ENCODE results near the gene KLC4. TPM values are rescaled to one million over a fixed set of nuclear protein-coding genes. Genes with fewer than 3 reads are reported as not detected.

The KLC4 gene
- total and polyA plus RNA-seq, 12 donors, result 17.9 to 43.7 (median 28.3) TPM

DNA sequence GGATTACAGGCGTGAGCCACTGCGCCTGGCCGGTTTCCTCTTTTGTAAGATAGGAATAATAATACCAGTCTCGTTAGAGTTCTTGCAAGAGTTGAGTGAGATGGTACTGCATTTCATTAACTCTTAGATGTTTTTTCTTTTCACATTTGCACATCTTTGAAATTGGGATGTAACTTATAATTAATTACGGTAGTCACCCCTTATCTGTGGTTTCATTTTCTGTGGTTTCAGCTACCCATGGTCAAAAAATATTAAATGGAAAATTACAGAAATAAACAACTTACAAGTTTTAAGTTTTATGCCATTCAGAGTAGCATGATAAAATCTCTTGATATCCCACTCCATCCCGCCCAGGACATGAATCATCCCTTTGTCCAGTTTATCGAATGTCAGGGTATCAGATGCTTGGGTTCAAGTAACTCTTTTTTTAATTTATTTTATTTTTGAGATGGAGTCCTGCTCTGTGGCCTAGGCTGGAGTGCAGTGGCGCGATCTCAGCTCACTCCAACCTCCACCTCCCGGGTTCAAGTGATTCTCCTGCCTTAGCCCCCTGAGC, 32.1 kb downstream of the KLC4 start:
- H3K9me3 ChIP-seq, result no peaks in the 10 kb centered on the region
- H3K36me3 ChIP-seq, result no peaks in the 10 kb centered on the region
- no peak overlapping the region for H3K27ac ChIP-seq
- H3K4me3 ChIP-seq, result no peak overlapping the region
- intact Hi-C loops (cut with DNase I), result loop anchor here in 1 of 10 donors (5.0 kb wide), 1 partner anchor 441 kb away; no protein-coding TSS in a partner anchor
- no peaks in the 10 kb centered on the region for H3K27me3 ChIP-seq
- DNase-seq, result no peak
- H3K4me1 ChIP-seq, result peaks cover 0 to 11% (median 0%) of the 10 kb centered on the region in 9 donors
- TF ChIP-seq, protein P1, sequence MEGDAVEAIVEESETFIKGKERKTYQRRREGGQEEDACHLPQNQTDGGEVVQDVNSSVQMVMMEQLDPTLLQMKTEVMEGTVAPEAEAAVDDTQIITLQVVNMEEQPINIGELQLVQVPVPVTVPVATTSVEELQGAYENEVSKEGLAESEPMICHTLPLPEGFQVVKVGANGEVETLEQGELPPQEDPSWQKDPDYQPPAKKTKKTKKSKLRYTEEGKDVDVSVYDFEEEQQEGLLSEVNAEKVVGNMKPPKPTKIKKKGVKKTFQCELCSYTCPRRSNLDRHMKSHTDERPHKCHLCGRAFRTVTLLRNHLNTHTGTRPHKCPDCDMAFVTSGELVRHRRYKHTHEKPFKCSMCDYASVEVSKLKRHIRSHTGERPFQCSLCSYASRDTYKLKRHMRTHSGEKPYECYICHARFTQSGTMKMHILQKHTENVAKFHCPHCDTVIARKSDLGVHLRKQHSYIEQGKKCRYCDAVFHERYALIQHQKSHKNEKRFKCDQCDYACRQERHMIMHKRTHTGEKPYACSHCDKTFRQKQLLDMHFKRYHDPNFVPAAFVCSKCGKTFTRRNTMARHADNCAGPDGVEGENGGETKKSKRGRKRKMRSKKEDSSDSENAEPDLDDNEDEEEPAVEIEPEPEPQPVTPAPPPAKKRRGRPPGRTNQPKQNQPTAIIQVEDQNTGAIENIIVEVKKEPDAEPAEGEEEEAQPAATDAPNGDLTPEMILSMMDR (IDR thresholded peaks at IDR 0.05), result no peak
- ATAC-seq, result no peak
- 86 to 88% methylated on average over 10 of the region's 10 CpGs for WGBS, 2 donors

DNA sequence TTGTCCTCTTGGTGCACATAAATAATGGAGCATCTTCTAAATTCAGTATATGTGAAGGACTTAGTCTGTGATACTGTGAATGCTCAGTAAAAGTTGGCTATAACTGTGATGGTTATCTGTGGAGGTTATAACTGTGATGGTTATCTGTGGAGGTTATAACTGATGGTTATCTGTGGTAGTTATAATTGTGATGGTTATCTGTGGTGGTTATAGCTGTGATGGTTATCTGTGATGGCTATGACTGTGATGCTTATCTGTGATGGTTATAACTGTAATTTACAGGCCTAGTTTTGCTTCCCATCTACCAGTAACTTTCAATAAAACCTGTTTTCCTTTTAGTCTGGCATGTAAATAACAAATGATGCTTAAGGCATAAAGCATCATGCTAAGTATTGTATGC, 33.2 kb downstream of the KLC4 start:
- intact Hi-C loops (cut with DNase I), result loop anchor here in 1 of 10 donors (5.0 kb wide), 1 partner anchor 440 kb away; no protein-coding TSS in a partner anchor
- ATAC-seq, result no peak
- no peak for DNase-seq
- H3K4me1 ChIP-seq, result peaks cover 0 to 21% (median 4%) of the 10 kb centered on the region in 9 donors
- H3K4me3 ChIP-seq, result no peak overlapping the region
- no peak overlapping the region for H3K27ac ChIP-seq
- no peaks in the 10 kb centered on the region for H3K27me3 ChIP-seq
- no peaks in the 10 kb centered on the region for H3K36me3 ChIP-seq
- H3K9me3 ChIP-seq, result no peaks in the 10 kb centered on the region
- TF ChIP-seq, protein P1 (IDR thresholded peaks at IDR 0.05), result no peak

DNA sequence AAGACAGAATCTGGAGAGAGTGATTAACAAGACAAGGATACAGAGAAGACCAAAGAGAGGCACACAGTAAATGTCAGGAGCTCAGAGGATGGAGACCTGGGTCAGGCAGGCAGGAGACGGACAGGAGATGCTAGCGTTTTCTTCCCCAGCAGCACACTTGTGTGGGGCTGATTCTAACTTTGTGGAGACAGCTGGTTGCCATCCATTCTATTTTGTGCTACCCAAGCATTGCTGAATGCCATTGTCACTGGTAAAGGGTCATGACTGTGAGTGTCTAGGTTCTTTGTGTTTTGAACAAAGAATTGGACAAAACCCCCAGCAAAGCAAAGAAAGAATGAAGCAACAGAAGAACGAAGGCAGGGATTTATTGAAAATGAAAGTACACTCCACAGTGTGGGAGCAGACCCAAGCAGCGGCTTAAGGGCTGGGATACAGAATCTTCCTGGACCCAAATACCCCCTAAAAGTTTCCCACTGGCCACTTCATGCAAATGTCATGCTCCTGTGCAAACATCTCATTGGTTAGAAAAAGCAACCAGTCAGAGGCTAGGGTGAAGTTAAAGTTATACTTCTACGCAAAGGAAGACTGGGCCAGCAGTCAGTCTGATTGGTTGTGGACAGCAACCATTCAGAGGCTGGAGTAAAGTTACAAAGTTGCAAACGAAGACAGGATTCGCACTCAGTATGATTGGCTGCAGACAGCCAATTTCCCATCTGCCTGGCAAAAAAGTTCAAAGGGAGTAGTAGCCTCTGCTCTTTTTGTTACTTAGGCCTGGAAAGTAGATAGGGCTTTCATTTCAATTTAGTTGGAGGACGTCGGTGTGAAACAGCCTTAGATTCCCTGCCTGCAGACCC, 34.2 kb downstream of the KLC4 start:
- 69 to 70% methylated on average over 9 of the region's 9 CpGs for WGBS, 2 donors
- Histone ChIP-seq H3K9me3 (no peaks in the 10 kb centered on the region), H3K36me3 (no peaks in the 10 kb centered on the region), H3K4me3 (peak overlapping the region in 7 of 10 donors; percentile 13 to 42 (median 37)), H3K4me1 (peaks cover 0 to 21% (median 4%) of the 10 kb centered on the region in 9 donors), H3K27ac (peak overlapping the region in 3 of 10 donors; percentile 9 to 36 (median 9)), H3K27me3 (no peaks in the 10 kb centered on the region)
- intact Hi-C loops (cut with DNase I), result loop anchor here in 1 of 10 donors (5.0 kb wide), 1 partner anchor 439 kb away; no protein-coding TSS in a partner anchor
- TF ChIP-seq, protein P1 (IDR thresholded peaks at IDR 0.05), result no peak
- DNase-seq (peak in 1 of 2 donors; percentile 21), ATAC-seq (peak in 7 of 8 donors; percentile 60 to 86 (median 80))

DNA sequence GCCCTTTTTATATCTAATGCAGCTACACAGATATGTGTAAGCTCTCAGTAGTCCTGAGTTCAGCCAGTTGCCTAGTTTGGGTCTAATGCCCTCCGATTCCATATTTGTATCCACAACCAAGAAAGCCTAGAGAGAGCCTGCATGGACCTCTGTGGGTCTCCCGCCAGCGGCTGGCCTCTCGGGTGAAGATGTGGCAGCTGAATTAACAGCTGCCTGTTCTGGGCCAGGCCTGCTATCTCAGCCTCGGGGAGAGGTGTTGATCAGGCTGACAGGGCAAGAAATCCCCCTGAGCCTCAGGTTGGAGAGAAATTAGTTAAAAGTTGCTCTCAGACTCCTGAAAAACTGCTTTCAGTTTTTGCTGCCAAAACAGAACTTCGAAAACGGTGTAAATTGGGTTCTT, 36.5 kb downstream of the KLC4 start:
- no peak overlapping the region for H3K27ac ChIP-seq
- intact Hi-C loops (cut with DNase I), result no loop called here
- ATAC-seq, result peak in 1 of 8 donors; percentile 34

More for the DNA sequence above, 36.5 kb downstream of the KLC4 start:
- Histone ChIP-seq H3K27me3 (no peaks in the 10 kb centered on the region), H3K4me3 (no peak overlapping the region), H3K4me1 (peaks cover 0 to 21% (median 4%) of the 10 kb centered on the region in 9 donors), H3K9me3 (no peaks in the 10 kb centered on the region), H3K36me3 (no peaks in the 10 kb centered on the region)
- WGBS, 2 donors, result 67 to 72% methylated on average over 7 of the region's 7 CpGs
- DNase-seq, result no peak
- TF ChIP-seq, protein P1 (IDR thresholded peaks at IDR 0.05), result no peak

All from heart right ventricle (tissue), 16 donors.